ENCODE measurements around the gene RAB11FIP5. TPM values are rescaled to one million over a fixed set of nuclear protein-coding genes. Genes with fewer than 3 reads are reported as not detected.

Gene RAB11FIP5
- total and polyA plus RNA-seq, 9 of the 15 experiments (the other 6 are each of a cell fraction or from before 2014, with no cell fraction given), result 1.7 to 14.4 (median 6.4) TPM

DNA sequence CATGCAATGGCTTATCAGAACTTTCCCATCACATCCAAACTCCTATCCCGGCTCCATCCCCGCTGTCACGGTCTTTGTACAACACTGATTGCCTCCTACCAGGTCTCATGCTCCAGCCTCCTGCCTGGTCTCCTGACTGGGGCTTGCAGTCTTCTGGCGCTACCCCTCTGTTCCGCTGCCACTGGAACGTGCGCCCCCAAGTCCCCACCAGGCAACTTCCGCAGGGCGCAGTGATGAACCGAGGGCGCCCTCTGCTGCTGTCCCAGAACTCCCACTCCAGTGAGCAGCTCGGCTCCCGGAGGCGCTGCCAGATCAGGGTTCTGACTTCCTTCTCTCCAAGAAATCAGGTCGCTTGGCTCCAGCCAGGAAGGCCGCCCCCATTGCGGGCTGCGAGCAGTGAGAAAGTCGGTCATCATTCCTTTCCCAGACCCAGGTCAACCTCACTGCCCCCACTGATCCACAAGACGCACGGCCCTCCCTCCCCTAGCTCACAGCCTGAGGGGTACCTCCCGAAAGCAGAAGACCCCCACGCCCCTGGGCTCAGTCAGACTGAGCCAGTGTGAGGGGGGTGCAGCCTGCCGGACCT lies 43.9 kb upstream of the RAB11FIP5 start (continued):
- no peak for TF ChIP-seq ATF7 (IDR thresholded peaks at IDR 0.05)
- TF ChIP-seq, protein P1, sequence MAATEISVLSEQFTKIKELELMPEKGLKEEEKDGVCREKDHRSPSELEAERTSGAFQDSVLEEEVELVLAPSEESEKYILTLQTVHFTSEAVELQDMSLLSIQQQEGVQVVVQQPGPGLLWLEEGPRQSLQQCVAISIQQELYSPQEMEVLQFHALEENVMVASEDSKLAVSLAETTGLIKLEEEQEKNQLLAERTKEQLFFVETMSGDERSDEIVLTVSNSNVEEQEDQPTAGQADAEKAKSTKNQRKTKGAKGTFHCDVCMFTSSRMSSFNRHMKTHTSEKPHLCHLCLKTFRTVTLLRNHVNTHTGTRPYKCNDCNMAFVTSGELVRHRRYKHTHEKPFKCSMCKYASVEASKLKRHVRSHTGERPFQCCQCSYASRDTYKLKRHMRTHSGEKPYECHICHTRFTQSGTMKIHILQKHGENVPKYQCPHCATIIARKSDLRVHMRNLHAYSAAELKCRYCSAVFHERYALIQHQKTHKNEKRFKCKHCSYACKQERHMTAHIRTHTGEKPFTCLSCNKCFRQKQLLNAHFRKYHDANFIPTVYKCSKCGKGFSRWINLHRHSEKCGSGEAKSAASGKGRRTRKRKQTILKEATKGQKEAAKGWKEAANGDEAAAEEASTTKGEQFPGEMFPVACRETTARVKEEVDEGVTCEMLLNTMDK (IDR thresholded peaks at IDR 0.05; ENCODE audit: borderline replicate concordance, insufficient read depth, low read depth, low read length, poor library complexity, severe bottlenecking), result peak; percentile 4
- TF ChIP-seq, protein P2, sequence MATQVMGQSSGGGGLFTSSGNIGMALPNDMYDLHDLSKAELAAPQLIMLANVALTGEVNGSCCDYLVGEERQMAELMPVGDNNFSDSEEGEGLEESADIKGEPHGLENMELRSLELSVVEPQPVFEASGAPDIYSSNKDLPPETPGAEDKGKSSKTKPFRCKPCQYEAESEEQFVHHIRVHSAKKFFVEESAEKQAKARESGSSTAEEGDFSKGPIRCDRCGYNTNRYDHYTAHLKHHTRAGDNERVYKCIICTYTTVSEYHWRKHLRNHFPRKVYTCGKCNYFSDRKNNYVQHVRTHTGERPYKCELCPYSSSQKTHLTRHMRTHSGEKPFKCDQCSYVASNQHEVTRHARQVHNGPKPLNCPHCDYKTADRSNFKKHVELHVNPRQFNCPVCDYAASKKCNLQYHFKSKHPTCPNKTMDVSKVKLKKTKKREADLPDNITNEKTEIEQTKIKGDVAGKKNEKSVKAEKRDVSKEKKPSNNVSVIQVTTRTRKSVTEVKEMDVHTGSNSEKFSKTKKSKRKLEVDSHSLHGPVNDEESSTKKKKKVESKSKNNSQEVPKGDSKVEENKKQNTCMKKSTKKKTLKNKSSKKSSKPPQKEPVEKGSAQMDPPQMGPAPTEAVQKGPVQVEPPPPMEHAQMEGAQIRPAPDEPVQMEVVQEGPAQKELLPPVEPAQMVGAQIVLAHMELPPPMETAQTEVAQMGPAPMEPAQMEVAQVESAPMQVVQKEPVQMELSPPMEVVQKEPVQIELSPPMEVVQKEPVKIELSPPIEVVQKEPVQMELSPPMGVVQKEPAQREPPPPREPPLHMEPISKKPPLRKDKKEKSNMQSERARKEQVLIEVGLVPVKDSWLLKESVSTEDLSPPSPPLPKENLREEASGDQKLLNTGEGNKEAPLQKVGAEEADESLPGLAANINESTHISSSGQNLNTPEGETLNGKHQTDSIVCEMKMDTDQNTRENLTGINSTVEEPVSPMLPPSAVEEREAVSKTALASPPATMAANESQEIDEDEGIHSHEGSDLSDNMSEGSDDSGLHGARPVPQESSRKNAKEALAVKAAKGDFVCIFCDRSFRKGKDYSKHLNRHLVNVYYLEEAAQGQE (IDR thresholded peaks at IDR 0.05; ENCODE audit: borderline replicate concordance), result peak; percentile 91
- TF ChIP-seq, protein P2 (CRISPR knock-in tag; IDR thresholded peaks at IDR 0.05; ENCODE audit: low read depth), result no peak
- no peak for TF ChIP-seq CBX8 (IDR thresholded peaks at IDR 0.05; ENCODE audit: borderline replicate concordance, extremely low read depth, low read depth, low read length, poor library complexity, severe bottlenecking)
- TF ChIP-seq ZNF24 (IDR thresholded peaks at IDR 0.05), result no peak
- peak; percentile 69 for TF ChIP-seq CC2D1A (IDR thresholded peaks at IDR 0.05)
- TF ChIP-seq ETV5 (CRISPR knock-in tag; IDR thresholded peaks at IDR 0.05; ENCODE audit: low read depth), result peak; percentile 43; the same call in 1 of the 2 replicates
- TF ChIP-seq NCOA6 (IDR thresholded peaks at IDR 0.05), result no peak
- TF ChIP-seq ZNF311 (CRISPR knock-in tag; IDR thresholded peaks at IDR 0.05), result no peak
- TF ChIP-seq, protein P3, sequence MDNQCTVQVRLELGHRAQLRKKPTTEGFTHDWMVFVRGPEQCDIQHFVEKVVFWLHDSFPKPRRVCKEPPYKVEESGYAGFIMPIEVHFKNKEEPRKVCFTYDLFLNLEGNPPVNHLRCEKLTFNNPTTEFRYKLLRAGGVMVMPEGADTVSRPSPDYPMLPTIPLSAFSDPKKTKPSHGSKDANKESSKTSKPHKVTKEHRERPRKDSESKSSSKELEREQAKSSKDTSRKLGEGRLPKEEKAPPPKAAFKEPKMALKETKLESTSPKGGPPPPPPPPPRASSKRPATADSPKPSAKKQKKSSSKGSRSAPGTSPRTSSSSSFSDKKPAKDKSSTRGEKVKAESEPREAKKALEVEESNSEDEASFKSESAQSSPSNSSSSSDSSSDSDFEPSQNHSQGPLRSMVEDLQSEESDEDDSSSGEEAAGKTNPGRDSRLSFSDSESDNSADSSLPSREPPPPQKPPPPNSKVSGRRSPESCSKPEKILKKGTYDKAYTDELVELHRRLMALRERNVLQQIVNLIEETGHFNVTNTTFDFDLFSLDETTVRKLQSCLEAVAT (IDR thresholded peaks at IDR 0.05), result no peak
- TF ChIP-seq FOXM1 (IDR thresholded peaks at IDR 0.05; ENCODE audit: low read depth), result no peak
- no peak for TF ChIP-seq FOXM1 (CRISPR knock-in tag; IDR thresholded peaks at IDR 0.05; ENCODE audit: low read depth)
- TF ChIP-seq SMC3 (conservative IDR thresholded peaks at IDR 0.05; ENCODE audit: insufficient read depth, low read depth, low read length), result peak; percentile 85
- TF ChIP-seq TAF1 (IDR thresholded peaks at IDR 0.05; ENCODE audit: control insufficient read depth, extremely low read depth, insufficient read depth, low read length, severe bottlenecking), result no peak
- TF ChIP-seq NFE2 (IDR thresholded peaks at IDR 0.05; ENCODE audit: low read depth), result no peak
- TF ChIP-seq CBFA2T2 (conservative IDR thresholded peaks at IDR 0.05), result no peak
- no peak for TF ChIP-seq MCM5 (IDR thresholded peaks at IDR 0.05; ENCODE audit: low read depth)
